ENCODE measurements around the gene IL17RE. TPM values are rescaled to one million over a fixed set of nuclear protein-coding genes. Genes with fewer than 3 reads are reported as not detected.

Gene IL17RE
- total and polyA plus RNA-seq, 11 donors: 0.65 to 6.9 (median 0.95) TPM

DNA sequence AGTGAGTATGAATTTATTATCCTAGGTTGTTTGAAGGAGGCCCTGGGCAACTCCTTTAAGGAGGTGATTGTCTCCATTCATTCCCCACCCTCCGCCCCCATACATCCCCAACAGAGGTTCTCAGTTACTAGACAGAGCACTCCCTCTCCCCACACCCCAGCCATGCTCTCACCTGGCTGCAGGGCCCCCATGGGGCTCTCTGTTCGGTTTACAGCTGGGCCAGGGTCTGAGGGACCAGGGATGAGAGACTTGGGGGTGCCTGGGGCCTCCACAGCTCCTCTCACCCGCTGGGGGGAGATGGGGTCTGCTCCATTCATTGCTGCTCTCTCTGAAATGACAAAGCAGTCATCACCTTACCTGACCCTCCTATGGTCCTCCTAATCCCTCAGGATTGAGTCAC is 45.9 kb downstream of the IL17RE start:
- DNase-seq: no peak
- peaks cover 0 to 16% (median 0%) of the 10 kb centered on the region in 9 donors for H3K36me3 ChIP-seq
- no peak overlapping the region for H3K4me3 ChIP-seq
- H3K9me3 ChIP-seq: no peaks in the 10 kb centered on the region
- H3K27ac ChIP-seq: no peak overlapping the region
- TF ChIP-seq CTCF (IDR thresholded peaks at IDR 0.05) (no peak), POLR2A (IDR thresholded peaks at IDR 0.05) (no peak)
- no peak for ATAC-seq
- H3K27me3 ChIP-seq: peaks cover 0 to 5% (median 0%) of the 10 kb centered on the region in 9 donors
- peaks cover 0 to 37% (median 19%) of the 10 kb centered on the region in 12 donors for H3K4me1 ChIP-seq
- 88 to 94% (median 92%) methylated on average over 3 of the region's 3 CpGs for WGBS, 4 donors
- intact Hi-C loops (cut with DNase I): loop anchor here in 3 of 10 donors (5.0 to 10.0 kb wide), 3 partner anchors 106 to 234 kb away; partner anchors contain the start of genes BRK1 (in 1 of the 3) and RPUSD3 (in 1 of the 3)

DNA sequence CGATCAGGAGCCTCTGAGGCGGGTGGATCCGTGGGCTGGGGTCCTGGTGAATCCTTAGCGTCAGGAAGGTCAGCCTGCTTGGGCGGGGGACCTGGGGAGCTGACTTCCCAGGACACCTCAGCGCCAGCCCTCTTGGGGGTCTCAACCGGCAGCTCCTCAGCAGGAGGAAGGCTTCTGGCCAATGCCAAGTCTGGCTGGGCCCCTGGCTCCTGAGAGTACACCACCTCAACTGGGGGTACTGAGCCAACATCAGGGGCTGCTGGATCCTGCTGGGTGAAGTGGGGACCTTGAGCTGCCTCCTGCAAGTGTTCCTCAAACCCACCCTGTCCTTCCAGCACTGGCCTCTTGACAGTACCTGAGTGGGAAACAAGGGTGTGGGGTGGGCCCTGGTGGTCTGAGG is 46.5 kb downstream of the IL17RE start:
- H3K9me3 ChIP-seq: no peaks in the 10 kb centered on the region
- WGBS, 4 donors: 93 to 97% (median 96%) methylated on average over 5 to 7 of the region's 7 CpGs
- no peak overlapping the region for H3K27ac ChIP-seq
- TF ChIP-seq CTCF (IDR thresholded peaks at IDR 0.05) (no peak), POLR2A (IDR thresholded peaks at IDR 0.05) (no peak)
- H3K4me3 ChIP-seq: no peak overlapping the region
- no peak for DNase-seq
- intact Hi-C loops (cut with DNase I): loop anchor here in 3 of 10 donors (5.0 to 10.0 kb wide), 3 partner anchors 107 to 234 kb away; partner anchors contain the start of genes BRK1 (in 1 of the 3) and RPUSD3 (in 1 of the 3)
- ATAC-seq: no peak
- H3K36me3 ChIP-seq: peaks cover 0 to 10% (median 0%) of the 10 kb centered on the region in 9 donors
- H3K27me3 ChIP-seq: peaks cover 0 to 5% (median 0%) of the 10 kb centered on the region in 9 donors
- H3K4me1 ChIP-seq: peaks cover 0 to 37% (median 19%) of the 10 kb centered on the region in 12 donors

DNA sequence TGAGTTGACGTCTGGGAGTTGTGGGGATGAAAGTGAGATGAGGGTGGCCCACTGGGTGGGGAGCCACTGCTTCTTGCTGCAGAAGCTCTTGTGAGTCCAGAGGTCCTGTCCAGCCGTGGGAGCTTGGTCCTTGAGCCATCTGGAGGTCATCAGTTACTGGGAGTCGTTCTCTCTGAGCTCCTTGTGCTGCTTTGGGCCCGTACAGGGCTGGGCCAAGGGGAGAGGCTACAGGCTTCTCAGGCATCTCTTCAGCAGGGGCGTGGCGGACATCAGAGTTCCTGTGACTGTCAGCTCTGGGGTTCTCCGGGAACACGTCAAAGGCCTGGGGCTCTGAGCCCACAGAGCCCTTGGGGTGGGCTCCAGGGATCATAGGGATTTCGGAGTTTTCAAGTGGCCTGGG is 47.0 kb downstream of the IL17RE start:
- DNase-seq (no peak), ATAC-seq (no peak)
- 82 to 93% (median 85%) methylated on average over 8 to 9 of the region's 9 CpGs for WGBS, 4 donors
- H3K4me1 ChIP-seq: peaks cover 0 to 37% (median 19%) of the 10 kb centered on the region in 12 donors
- no peaks in the 10 kb centered on the region for H3K9me3 ChIP-seq
- TF ChIP-seq POLR2A (IDR thresholded peaks at IDR 0.05): no peak
- TF ChIP-seq CTCF (IDR thresholded peaks at IDR 0.05): no peak
- peaks cover 0 to 8% (median 0%) of the 10 kb centered on the region in 9 donors for H3K36me3 ChIP-seq
- no peak overlapping the region for H3K27ac ChIP-seq
- H3K4me3 ChIP-seq: no peak overlapping the region
- intact Hi-C loops (cut with DNase I): loop anchor here in 3 of 10 donors (5.0 to 10.0 kb wide), 3 partner anchors 107 to 235 kb away; partner anchors contain the start of genes BRK1 (in 1 of the 3) and RPUSD3 (in 1 of the 3)
- H3K27me3 ChIP-seq: peaks cover 0 to 5% (median 0%) of the 10 kb centered on the region in 9 donors

- H3K27me3 ChIP-seq: peaks cover 0 to 5% (median 0%) of the 10 kb centered on the region in 9 donors
- ATAC-seq (no peak), DNase-seq (no peak)
- H3K4me1 ChIP-seq: peaks cover 0 to 34% (median 17%) of the 10 kb centered on the region in 12 donors
- H3K27ac ChIP-seq: no peak overlapping the region
- WGBS, 4 donors: 42 to 58% (median 51%) methylated on average over 5 to 7 of the region's 7 CpGs
- no peak overlapping the region for H3K4me3 ChIP-seq
- peaks cover 0 to 8% (median 0%) of the 10 kb centered on the region in 9 donors for H3K36me3 ChIP-seq
- H3K9me3 ChIP-seq: no peaks in the 10 kb centered on the region
- TF ChIP-seq CTCF (IDR thresholded peaks at IDR 0.05): no peak
- intact Hi-C loops (cut with DNase I): no loop called here
Observed at GRCh38 chr3:9951126-9951525, 48.5 kb downstream of the IL17RE start.
